ENCODE results near the gene ITGA7.
A peak's percentile ranks its signal among the peaks of the same experiment; 100 is the strongest.

The ITGA7 gene, protein sequence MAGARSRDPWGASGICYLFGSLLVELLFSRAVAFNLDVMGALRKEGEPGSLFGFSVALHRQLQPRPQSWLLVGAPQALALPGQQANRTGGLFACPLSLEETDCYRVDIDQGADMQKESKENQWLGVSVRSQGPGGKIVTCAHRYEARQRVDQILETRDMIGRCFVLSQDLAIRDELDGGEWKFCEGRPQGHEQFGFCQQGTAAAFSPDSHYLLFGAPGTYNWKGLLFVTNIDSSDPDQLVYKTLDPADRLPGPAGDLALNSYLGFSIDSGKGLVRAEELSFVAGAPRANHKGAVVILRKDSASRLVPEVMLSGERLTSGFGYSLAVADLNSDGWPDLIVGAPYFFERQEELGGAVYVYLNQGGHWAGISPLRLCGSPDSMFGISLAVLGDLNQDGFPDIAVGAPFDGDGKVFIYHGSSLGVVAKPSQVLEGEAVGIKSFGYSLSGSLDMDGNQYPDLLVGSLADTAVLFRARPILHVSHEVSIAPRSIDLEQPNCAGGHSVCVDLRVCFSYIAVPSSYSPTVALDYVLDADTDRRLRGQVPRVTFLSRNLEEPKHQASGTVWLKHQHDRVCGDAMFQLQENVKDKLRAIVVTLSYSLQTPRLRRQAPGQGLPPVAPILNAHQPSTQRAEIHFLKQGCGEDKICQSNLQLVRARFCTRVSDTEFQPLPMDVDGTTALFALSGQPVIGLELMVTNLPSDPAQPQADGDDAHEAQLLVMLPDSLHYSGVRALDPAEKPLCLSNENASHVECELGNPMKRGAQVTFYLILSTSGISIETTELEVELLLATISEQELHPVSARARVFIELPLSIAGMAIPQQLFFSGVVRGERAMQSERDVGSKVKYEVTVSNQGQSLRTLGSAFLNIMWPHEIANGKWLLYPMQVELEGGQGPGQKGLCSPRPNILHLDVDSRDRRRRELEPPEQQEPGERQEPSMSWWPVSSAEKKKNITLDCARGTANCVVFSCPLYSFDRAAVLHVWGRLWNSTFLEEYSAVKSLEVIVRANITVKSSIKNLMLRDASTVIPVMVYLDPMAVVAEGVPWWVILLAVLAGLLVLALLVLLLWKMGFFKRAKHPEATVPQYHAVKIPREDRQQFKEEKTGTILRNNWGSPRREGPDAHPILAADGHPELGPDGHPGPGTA

DNA sequence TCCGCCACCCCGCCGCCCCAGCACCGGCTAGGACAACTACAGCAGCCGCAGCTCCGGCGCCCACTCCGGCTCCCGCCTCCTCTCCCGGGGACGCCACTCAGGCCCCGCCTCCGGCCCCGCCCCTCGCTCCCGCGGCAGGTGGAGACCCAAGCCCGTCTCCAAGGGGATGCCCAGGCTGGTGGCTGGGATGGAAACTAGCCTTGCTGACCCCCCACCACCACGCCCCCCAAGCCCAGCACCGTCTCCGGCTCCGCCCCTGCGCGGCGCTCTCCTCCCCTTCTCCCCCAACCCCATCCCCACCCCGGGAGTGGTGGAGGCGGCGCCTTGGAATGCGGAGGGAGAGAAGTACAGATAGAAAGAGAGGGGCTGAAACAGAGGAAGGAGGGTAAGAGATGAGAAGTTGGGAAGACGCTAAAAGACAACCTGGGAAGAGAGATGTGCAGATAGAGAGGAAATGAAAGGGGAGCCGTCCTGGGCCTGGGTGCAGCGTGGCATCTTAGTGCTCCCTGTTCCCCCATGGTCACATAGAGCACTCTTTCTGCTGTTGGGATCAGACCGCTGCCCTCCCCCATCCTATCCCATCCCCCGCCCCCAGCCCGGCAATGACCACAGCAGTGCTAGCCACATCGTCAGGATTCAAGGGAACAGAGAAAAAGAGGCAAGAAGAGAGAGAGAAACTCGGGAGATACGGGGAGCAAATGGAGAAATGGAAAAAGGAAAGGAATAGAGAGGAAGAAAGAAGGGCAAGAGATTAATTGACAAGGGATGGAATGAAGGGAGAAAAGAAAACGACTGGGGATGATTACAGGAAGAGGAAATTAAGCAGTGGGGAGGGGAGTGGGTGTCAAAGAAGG, at the start of gene ITGA7:
ITGA7 (minus strand) TSS at position 64 of the 854 bp plus-strand sequence. CDS start 222 bp downstream, outside the sequence.
- peak in 1 of 2 experiments; percentile 72 for DNase-seq

DNA sequence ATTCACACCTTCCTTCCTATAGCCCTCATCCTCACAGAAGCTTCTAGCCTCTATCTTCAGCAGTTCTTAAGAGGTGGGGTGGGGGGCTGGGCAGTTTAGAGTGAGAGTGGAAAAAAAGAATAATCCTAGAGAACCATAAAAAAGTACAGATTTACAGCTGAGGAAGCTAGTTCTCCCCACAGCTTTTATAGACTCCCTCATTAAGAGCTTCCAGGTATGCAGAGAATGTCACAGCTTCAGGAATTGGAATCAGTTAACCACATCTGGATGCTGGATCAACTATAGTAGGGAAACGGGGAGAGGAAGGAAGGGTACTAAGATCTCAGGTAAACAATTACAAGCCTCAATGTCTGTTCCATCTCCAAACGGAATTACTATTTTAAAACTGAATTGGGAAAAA, 47.5 kb upstream of the ITGA7 start:
- no peak for DNase-seq

DNA sequence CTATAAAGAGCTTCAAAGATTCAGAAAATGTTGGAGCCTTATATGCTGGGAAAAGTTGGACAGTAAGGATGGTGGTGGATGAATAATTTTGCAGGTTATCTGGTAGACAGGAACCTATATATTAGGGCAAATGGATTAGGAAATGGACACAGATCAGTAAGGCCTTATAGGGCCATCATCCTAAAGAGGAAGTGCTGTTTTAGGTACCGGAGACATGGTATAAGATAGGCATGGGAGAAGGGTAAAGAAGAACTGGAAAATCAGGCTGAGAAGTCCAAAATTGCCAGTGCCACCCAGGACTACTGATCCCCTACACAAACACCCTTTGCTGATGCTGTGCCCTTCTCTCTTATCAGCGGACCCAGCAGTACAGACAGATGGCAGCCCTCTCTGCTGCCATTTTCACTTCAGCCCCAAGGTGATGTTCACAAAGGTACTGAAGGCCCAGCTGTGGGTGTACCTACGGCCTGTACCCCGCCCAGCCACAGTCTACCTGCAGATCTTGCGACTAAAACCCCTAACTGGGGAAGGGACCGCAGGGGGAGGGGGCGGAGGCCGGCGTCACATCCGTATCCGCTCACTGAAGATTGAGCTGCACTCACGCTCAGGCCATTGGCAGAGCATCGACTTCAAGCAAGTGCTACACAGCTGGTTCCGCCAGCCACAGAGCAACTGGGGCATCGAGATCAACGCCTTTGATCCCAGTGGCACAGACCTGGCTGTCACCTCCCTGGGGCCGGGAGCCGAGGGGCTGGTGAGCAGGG, 40.7 kb upstream of the ITGA7 start:
- no peak for DNase-seq

DNA sequence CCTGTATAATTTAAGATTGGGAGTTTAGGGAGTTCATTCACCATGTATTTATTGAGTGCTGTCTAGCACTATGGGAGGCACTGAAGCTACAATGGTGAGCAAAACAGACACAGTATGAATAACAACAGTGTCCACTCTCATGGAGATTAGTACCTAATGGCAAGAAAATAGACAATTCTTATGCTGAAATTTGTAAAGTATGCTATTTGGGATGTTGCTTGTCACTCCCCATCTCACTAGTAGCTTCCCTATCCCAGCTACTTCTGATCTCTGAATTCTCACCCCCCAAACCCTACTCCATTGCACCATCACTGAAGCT, 39.2 kb upstream of the ITGA7 start:
- no peak for DNase-seq

DNA sequence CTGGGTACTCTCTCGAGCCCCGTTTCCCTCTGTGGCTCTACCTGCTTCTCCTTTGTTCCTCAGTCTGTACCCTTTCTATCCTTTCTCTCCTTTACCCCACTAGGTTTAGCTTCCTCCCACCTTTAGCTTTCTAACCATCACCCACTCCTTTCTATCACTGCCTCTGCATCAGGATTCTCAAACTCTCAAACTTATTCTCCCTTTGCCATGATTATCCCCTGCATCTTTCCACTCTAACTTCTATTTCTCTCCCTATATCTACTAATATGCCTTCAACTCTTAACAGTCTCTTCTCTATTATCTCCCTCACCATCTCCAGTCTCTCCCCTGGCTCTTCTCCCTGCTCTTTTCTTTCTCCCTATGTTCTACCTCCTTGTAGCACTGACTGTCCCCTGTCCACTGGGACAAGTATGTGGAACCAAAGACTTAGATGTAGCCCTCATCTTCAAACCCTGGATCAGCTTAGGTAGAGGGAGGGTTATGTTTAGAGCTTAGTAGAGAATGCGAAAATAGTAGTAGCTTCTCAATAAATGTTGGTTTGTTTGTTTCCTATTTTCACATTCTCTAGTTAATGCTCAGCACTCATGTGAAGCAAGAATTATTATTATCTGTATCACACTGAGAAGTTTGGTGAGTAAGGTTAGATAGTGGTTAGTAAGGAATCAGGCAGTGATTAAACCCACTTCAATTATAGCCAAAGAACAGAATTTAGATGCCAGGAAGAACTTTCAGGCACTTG, 38.6 kb upstream of the ITGA7 start:
- no peak for DNase-seq

DNA sequence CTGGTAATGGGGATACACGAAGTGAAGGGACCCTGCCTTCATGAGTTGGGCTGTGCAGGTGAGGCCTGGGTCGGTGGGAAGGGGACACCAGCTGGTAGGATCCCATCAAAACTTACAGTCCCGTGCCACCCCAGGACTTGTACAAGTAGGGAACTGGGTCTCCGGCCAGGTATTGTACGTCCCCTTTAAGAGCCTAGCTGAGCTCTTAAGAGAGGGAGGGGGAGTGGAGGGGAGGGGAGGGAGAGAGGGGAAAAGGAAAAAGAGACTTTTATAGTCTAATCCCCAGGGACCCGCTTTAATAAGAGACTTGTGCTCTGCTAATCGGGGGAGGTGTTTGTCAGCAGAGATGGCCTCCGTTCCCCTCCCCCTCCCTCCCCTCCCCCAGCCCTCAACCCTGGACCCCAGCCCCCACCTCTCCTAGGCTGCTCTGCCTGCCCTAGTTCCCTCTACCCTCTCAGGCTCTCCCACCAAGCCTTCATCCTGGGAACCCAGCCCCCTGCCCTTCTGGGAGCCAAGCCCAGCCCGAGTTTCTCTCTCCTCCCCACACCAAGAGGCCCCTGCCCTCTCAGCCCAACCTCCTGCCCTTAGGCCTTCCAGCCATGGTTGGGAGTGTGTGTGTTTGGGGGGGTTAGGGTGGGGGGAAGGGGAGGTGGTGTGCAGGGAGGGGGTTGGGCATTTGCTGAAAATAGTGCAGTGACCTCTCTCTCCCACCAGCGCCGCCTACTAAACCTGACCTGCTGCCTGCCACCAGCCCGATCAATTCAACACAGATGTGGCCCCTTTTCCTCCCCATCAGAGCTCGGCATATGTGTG, 37.9 kb upstream of the ITGA7 start:
- peak; percentile 37 to 70 for DNase-seq

DNA sequence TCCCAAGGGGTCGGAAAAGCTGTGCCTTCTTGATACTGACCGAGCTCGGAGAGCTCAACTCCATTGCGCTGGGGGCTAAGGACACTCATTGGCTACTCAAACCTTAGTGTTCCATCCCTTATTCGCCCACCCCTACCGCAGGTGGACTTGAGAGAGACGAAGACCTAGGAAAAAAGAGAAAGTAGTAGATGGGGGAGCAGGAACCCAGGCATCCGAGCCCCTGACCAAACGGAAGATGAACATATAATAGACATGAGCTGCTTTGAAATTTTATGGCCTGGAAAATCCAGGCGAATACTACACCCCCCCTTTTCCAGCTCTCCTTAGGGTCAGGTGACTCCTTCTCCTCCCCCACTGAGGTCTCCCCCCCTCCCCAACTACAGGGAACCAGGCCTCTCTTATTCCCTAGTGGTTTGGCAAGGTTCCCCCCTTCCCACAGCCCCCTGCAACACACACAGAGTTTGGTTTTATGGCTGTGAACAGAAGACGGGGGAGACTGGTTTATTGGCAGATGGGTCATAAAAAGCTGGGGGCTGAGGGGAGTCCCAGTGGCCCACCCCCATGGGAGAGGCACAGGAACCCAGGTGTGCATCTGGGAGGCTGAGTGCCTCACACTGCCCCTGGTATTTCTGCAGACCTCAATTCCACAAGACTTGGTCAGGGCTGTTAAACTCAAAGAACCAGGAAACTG, 36.8 kb upstream of the ITGA7 start:
- peak in 1 of 2 experiments; percentile 24 for DNase-seq

DNA sequence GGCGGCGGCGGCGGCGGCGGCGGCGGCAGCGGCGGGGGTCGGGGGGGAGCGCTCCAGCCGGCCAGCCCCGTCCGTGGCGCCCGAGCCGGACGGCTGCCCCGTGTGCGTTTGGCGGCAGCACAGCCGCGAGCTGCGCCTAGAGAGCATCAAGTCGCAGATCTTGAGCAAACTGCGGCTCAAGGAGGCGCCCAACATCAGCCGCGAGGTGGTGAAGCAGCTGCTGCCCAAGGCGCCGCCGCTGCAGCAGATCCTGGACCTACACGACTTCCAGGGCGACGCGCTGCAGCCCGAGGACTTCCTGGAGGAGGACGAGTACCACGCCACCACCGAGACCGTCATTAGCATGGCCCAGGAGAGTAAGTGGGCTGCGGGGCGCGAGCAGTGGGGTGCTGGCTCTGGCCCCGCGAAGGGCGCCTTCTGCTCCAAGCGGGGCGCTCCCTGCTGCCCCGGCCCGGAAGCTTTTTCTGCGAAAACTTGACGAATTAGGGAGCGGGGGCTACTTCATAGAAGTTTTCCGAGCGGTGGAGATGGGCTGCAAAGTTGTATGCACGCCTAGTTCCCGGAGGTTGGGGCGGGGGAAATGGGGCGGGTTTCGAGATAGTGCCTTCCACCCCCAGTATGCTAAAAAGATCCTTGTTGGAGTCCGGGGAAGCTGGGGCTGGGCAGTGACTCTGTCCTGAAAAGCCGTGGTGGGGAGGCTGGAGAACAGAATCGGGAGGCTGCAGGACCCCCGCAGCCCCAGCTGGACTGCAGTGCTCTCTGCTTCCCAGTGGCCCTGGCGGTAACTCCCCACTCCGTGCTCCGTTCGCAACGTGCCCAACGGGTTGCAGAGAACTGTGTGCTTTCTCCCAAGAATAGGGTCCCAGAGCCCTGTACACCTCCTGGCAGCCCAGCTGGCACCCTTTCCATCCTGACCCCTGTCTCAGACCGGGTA, 36.0 kb upstream of the ITGA7 start:
- DNase-seq: peak in 1 of 2 experiments; percentile 47

DNA sequence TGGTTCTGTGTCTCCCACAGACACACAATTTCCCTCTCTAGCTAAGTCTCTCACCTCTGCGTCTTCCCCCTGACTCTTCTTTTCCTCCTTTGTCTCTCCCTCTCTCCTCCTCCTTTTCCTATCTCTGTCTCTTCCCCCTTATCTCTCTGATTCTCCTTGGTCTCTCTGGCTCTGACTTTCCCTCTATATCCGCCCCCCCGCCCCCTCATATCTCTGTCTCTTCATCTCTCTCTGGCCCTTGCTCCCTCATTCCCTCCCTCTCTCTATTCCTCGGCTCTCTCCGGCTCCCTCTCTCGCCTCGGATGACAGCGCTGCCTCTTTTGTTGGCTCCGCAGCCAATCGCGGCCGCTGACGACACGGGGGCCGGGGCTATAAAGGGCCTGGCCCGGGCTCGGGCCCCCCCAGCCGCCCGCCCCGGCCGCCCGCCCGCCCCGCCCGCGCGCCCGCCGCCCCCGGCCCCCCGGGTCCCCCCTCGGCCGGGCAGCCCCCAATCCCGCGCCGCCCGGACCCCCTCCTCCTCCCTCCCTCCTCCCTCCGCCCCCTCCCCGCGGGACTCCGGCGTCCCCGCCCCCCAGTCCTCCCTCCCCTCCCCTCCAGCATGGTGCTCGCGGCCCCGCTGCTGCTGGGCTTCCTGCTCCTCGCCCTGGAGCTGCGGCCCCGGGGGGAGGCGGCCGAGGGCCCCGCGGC, 35.2 kb upstream of the ITGA7 start, which contains the start of gene GDF11:
GDF11 (plus strand) TSS at position 404 of the 687 bp plus-strand sequence; CDS start at position 599, 195 bp downstream.
- DNase-seq: peak; percentile 72 to 79

DNA sequence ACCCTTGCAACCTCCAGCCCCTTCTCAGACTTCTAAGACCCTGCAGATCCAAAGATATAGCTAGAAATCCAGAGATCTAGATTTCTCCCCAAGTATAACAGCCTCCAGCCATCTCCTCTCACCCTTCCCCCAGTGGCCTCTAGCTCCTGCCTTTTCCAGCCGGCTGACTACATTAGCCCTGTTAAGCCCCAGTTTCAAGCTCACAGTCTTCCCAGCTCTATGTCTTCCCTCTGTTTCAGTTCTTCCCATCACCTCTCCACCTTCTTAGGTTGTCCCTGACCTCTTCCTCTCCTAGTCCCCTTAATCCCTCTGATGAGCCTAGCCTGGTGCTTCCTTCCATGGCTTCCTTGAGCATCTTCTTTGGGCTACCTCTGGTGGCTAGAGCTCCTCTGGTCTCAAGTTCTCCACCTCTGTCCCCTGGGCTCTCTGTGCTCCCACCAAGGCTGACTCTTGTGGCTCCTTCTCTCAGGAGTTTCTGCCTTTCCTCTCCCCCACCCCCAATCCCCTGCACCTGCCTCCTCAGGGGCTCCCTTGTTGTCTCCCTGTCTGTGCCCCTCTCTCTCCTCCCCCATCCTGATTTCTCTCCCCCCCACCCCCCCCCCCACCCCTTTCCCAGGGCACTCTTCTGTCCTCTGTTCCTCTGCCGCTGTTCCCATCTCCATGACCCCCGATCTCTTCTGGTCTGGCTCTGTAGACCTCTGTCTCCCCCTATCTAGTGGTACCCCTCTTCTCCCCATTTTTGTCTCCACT, 34.4 kb upstream of the ITGA7 start:
- DNase-seq: no peak

DNA sequence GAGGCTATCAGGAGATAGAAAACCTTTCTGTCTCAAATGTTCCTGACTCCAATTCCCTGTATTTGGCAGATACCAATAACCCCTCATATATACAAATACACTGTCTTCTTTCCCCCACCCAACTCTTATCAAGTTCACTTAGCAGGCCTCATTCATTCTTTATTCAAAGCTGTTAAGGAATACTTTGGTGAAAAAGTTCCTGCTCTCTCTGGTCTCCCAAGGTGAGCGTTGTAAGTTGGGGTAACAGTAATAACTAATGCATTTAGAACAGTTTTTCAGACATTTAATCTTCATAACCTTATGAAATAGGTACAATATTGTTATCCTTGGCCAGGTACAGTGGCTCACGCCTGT, 31.3 kb upstream of the ITGA7 start:
- no peak for DNase-seq

DNA sequence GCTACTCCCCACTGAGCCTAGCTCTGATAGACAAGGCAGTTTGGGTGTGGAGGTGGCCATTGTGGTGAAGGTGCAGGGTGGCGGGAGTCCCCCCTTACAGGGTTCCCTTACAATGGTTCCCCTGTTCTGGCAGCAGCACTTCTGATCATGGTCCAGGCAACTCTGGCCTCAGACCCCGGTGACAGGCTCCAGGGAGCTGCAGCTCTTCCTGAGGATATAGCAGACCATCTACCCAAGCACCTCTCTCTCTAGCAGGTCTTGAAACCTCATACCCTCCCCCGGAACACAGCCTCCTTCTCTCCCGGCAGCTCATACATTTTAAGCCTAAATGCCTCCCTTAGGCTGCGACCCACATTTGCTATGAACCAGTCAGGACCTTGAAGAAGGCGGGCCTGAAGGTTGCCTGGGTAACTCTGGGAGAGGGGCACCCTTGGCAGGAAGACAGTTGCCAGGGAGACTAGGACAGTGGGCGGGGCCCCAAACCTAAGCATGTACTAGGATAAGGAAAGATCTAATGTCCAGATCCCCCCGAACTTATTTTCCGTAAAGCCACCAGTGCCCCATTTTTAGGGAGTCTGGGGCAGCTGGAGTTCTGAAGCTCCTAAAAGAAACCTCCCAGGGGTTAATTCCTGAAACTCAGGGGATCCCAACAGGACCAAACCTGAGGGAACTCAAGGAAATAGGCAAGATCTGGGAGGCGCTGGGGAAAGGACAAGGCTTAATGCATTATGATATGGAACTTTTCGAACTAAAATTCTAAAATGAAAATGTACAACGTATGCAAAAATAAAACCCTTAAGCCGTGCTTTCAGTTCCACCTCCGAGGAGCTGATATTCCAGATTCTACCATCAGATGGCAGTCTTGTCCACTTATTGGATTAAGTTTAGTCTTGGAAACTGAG, 30.7 kb upstream of the ITGA7 start:
- peak; percentile 71 to 84 for DNase-seq

DNA sequence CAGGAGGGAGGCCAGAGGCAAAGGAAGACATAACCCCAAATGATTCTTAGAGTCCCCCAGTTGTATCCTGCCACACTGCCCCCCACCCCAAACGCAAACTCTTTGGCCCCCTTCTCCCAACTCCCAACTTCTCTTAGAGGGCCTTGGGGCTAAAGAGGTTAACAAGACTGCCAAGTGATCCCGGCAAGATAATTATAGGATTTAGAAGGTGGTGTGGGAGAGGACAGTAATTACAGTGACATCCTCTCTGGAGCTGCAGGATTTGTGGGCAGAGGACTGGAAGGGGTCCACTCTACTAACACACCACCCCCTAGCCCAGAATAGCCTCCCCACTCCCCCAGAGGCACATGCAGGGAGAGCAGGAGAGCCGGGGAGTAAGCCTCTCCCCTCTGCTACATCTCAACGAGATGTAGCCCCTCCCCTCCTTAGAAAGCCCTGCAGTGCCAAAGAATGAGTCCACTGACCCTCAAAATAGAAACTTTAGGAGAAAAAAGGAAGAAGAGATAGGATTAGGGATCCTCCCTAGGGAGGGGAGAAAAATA, 29.9 kb upstream of the ITGA7 start:
- no peak for DNase-seq

DNA sequence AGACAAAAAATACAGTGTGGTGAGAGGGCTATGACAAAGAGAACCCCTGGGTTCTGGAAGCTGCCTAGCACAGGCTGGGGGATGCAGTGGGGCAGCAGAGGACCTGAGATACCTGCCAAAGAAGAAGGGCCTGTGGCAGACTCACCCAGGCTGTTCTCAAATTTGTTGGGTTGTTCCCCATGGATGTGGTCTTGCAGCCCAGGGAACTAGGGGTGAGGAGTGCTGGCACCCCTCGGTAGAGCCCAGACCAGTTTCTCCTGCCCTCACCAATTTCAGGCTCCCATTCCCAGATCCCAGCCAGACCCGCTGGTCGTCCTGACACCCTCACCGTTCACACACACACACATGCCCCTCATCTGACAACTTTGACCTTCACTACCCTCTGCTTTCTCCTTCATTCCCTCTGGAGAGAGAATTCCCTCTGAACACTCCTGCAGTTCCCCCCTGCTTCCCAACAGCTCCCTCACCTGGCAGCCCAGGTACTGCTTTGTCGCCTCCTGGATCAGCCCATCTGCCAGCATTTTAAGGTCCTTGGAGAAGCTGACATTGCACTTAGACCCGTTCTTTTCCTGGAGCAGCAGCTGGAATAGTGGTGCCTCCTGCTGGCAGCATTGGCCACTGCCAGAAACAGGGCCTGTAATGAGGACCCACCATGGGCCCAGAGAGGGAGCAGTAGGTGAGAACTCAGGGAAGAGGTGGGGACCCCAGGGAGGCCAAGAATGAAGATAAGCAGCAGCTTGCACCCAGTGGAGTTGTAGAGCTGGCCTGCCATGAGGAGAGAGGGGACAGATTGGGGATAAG, 29.3 kb upstream of the ITGA7 start:
- peak; percentile 70 to 72 for DNase-seq

DNA sequence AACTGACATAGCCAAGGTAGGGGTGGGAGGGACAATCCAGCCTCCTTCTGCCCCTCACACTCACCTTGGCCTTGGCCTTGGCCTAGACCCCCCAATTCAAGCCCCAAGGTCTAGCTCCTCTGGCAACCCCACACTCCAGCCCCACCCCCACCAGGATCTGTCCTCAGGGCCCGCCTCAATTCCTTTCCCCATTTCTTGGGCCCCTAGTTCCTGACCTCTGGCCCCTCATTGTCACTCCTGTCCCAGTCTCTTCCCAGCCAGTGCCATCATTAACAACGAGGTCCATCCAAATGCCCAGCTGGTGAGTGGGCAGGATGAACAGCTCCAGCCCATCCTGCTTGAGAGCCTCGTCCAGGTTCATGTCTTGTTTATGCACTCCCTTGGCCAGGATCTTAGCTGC, 28.4 kb upstream of the ITGA7 start:
- DNase-seq: no peak

Measured in NCI-H187 (cell line).